KMS-11 (cell line): ENCODE data around the gene OLFML2B.
"Not testable (repeated sequence)": the region's sequence is repeated elsewhere in the genome, so short reads cannot be mapped to it uniquely, and the experiment has no call there.

Experiments used
- H2AFZ ChIP-seq: fragments of 200-600 bp; sonication (generic); 2 replicates; pipeline ENCODE4 v1.6.1; 2016; ENCODE audit warnings: antibody characterized with exemption, mixed run types, low read depth
- H3K27ac ChIP-seq: fragments of 200-600 bp; sonication (generic); 2 replicates; pipeline ENCODE4 v1.6.1; 2016; ENCODE audit warnings: mild to moderate bottlenecking, mixed run types
- H3K27me3 ChIP-seq: fragments of 200-600 bp; sonication (generic); 2 replicates; pipeline ENCODE4 v1.6.1; 2017; ENCODE audit warnings: mild to moderate bottlenecking, low read depth, mixed run types, moderate library complexity; ENCODE audit not compliant: insufficient read depth
- H3K36me3 ChIP-seq: fragments of 200-600 bp; sonication (generic); 2 replicates; pipeline ENCODE4 v1.6.1; 2017; ENCODE audit warnings: mild to moderate bottlenecking, mixed run types; ENCODE audit not compliant: insufficient read depth
- H3K4me1 ChIP-seq: fragments of 200-600 bp; sonication (generic); 2 replicates; pipeline ENCODE4 v1.6.1; 2016; ENCODE audit warnings: mild to moderate bottlenecking, low read depth, mixed run types; ENCODE audit not compliant: poor library complexity, severe bottlenecking
- H3K4me2 ChIP-seq: fragments of 200-600 bp; sonication (generic); 2 replicates; pipeline ENCODE4 v1.7.0; 2016; ENCODE audit warnings: mild to moderate bottlenecking, mixed run types
- H3K4me3 ChIP-seq: fragments of 200-600 bp; sonication (generic); IDR thresholded peaks from 2 replicates; pipeline ENCODE4 v1.6.1; 2017; ENCODE audit warnings: low read depth, low read length, mixed read lengths; ENCODE audit not compliant: insufficient read depth
- H3K79me2 ChIP-seq: fragments of 200-600 bp; sonication (generic); 2 replicates; pipeline ENCODE4 v1.6.1; 2016; ENCODE audit warnings: low read depth, mixed run types; ENCODE audit not compliant: insufficient read depth
- H3K9ac ChIP-seq: fragments of 200-600 bp; sonication (generic); 2 replicates; pipeline ENCODE4 v1.6.1; 2016; ENCODE audit warnings: mild to moderate bottlenecking, mixed run types
- H4K20me1 ChIP-seq: fragments of 200-600 bp; sonication (generic); 2 replicates; pipeline ENCODE4 v1.6.1; 2016; ENCODE audit warnings: mild to moderate bottlenecking, mixed run types; ENCODE audit not compliant: insufficient read depth
- CTCF ChIP-seq: fragments of 200-600 bp; sonication (generic); conservative IDR thresholded peaks from 2 replicates; pipeline ENCODE4 v1.6.1; 2017; ENCODE audit warnings: low read depth, mild to moderate bottlenecking, antibody characterized with exemption, low read length, moderate library complexity, mixed read lengths

The OLFML2B gene

GRCh38 chr1:162069334-162070093 lies 45.8 kb upstream of the OLFML2B start, which contains the start of gene NOS1AP:
TSS of gene NOS1AP (plus strand) at chr1:162069691. CDS start at chr1:162070178, 487 bp downstream.
- H3K9ac ChIP-seq = peak within 1 kb of the TSS; percentile 61
- no peak within 1 kb of the TSS for H3K27ac ChIP-seq
- TF ChIP-seq CTCF = no peak
- no peaks in the 10 kb centered on the region for H3K27me3 ChIP-seq
- peak within 1 kb of the TSS; percentile 92 for H3K4me3 ChIP-seq
- no peaks in the 10 kb centered on the region for H4K20me1 ChIP-seq
- H2AFZ ChIP-seq = peak within 1 kb of the TSS; percentile 97
- H3K4me1 ChIP-seq = peaks cover 19% of the 10 kb centered on the region
- peak within 1 kb of the TSS; percentile 62 for H3K4me2 ChIP-seq
- H3K79me2 ChIP-seq = no peaks in the 10 kb centered on the region
- no peaks in the 10 kb centered on the region for H3K36me3 ChIP-seq

GRCh38 chr1:162068301-162068700 lies 44.6 kb upstream of the OLFML2B start:
- TF ChIP-seq CTCF = no peak
- peaks cover 19% of the 10 kb centered on the region for H3K4me1 ChIP-seq
- no peaks in the 10 kb centered on the region for H3K27me3 ChIP-seq
- H3K79me2 ChIP-seq = no peaks in the 10 kb centered on the region
- H3K4me2 ChIP-seq = 0 out of 2 replicates have a peak overlapping the region, but pooled peaks have one; percentile 59
- no peak overlapping the region for H3K9ac ChIP-seq
- no peak overlapping the region for H3K27ac ChIP-seq
- no peak overlapping the region for H3K4me3 ChIP-seq
- H3K36me3 ChIP-seq = no peaks in the 10 kb centered on the region
- H4K20me1 ChIP-seq = no peaks in the 10 kb centered on the region
- no peak overlapping the region for H2AFZ ChIP-seq

GRCh38 chr1:162067466-162067865 lies 43.8 kb upstream of the OLFML2B start:
- H3K4me1 ChIP-seq = peaks cover 19% of the 10 kb centered on the region
- no peak overlapping the region for H3K4me3 ChIP-seq
- H3K36me3 ChIP-seq = no peaks in the 10 kb centered on the region
- H2AFZ ChIP-seq = no peak overlapping the region
- no peak overlapping the region for H3K4me2 ChIP-seq
- no peak overlapping the region for H3K9ac ChIP-seq
- TF ChIP-seq CTCF = no peak
- no peaks in the 10 kb centered on the region for H4K20me1 ChIP-seq
- H3K79me2 ChIP-seq = no peaks in the 10 kb centered on the region
- no peaks in the 10 kb centered on the region for H3K27me3 ChIP-seq
- H3K27ac ChIP-seq = no peak overlapping the region

GRCh38 chr1:162066836-162067235 lies 43.2 kb upstream of the OLFML2B start:
- peaks cover 19% of the 10 kb centered on the region for H3K4me1 ChIP-seq
- not testable (repeated sequence) for H4K20me1 ChIP-seq, H2AFZ ChIP-seq, H3K27me3 ChIP-seq, H3K27ac ChIP-seq, H3K4me3 ChIP-seq, H3K4me2 ChIP-seq, H3K36me3 ChIP-seq, H3K79me2 ChIP-seq, H3K9ac ChIP-seq

GRCh38 chr1:162065016-162065415 lies 41.3 kb upstream of the OLFML2B start:
- no peak for TF ChIP-seq CTCF
- Histone ChIP-seq H3K27ac (no peak overlapping the region), H3K4me2 (no peak overlapping the region), H3K9ac (no peak overlapping the region), H4K20me1 (no peaks in the 10 kb centered on the region), H3K79me2 (no peaks in the 10 kb centered on the region), H3K4me3 (no peak overlapping the region), H2AFZ (no peak overlapping the region), H3K27me3 (no peaks in the 10 kb centered on the region), H3K4me1 (peaks cover 7% of the 10 kb centered on the region), H3K36me3 (no peaks in the 10 kb centered on the region)
